Endometrial microvascular endothelial cells (primary cell): ENCODE data around the gene SIL1. TPM values are rescaled to one million over a fixed set of nuclear protein-coding genes. Genes with fewer than 3 reads are reported as not detected.

Source experiments
- in situ Hi-C: cut with HindIII; loops from 2 replicates; pipeline ENCODE4 v1.10.0; 2017; ENCODE audit warnings: low sequenced_read_pairs, low pct_unique_long_range_greater_than_20kb; ENCODE audit errors: inconsistent ontology term
- total RNA-seq: library from RNA; depleted of rRNA; stranded (reverse); fragments of >200 nt; gene quantifications from one replicate; pipeline ENCODE4 v1.2.3, GENCODE V29; 2015; ENCODE audit errors: inconsistent ontology term

SIL1 gene
- total RNA-seq, 1 donor from 2014 or later = 42.6 TPM

GRCh38 chr5:138978581-138978980, 219.6 kb downstream of the SIL1 start:
- in situ Hi-C loops = no loop called here

DNA sequence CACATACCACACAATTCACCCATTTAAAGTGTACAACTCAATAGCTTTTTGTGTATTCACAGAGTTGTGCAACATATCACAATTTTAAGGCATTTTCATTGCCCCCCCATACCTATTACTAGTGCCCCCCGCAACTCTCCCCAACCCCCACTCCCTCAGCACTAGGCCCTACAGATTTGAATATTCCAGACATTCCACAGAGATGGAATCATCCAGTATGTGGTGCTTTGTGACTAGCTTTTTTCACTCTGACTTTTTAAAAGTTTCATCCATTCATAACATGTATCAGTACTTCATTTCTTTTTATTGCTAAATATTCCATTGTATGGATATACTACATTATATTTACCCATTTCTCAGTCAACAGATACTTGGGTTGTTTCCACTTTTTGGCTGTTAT, 220.1 kb downstream of the SIL1 start:
- in situ Hi-C loops = no loop called here

GRCh38 chr5:138975098-138975847, 222.9 kb downstream of the SIL1 start:
- in situ Hi-C loops = no loop called here

- in situ Hi-C loops = no loop called here
Measured at GRCh38 chr5:138974227-138975063, 223.7 kb downstream of the SIL1 start.

DNA sequence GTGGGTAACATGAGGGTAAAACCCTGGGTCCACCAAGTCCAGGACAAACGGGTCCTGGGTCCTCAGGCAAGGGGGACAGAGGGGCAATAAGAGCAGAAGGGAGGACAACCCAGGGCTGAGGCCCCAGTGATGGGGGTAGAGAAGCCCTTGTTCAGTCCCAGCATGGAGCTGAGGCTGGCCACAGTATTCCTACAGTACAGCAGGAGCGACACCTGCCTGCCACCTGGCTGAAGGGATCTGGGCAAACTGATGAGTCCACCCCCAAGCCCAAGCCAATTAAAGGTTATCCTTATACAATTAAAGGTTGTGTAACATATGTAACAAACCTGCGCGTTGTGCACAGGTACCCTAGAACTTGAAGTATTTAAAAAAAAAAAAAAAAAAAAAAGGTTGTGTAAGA, 225.3 kb downstream of the SIL1 start:
- in situ Hi-C loops = no loop called here

GRCh38 chr5:138972230-138972629, 225.9 kb downstream of the SIL1 start:
- in situ Hi-C loops = no loop called here

GRCh38 chr5:138969323-138970002, 228.7 kb downstream of the SIL1 start:
- in situ Hi-C loops = no loop called here

DNA sequence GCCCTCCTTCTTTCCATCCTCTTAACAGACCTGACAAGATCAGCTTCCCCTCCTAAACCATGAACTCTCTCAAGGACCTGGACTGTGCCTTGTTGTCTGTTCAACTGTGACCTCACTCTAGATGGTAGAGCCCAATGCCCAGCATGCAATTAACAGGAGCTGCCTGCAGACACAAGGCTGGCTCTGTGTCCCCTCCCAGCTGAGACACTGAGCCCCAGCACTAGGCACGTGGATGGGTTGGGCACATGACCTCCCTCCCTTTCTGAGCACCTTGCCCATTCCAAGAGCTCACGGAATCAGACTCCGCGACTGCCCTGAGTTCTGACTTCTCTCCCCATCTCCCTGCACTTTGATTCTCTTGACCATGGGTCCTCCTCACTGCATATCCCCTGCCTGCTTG, 229.6 kb downstream of the SIL1 start:
- in situ Hi-C loops = no loop called here

DNA sequence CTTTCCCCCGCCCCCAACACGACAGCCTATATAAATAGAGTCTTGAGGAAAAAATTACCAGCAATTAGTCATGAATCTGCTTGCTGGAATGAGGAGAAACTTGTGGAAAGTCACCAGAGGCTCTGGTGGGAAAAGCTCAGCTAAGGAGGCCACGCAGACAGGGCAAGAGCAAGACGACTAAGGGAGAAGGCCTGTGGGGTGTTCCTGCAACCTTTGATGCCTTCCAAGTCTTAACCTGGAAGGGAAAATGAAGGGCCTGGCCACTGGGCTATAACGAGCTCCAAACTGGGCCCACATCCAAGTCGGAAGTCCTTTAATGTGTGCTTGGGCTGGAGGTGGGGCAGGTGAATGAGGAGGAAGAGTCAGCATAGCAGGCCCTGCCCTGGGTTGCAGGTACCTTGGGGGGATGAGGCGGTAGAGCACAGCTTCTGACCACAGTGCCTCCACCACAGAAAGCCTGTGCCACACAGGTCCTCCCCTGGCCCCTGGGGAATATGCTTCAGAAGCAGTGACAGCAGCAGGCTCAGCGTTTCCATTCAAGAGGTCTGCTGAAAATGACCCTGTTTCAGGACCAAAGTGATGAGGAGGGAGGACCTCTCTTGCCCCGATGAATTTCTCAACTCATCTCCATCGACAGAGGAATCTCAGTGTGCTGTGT, 230.2 kb downstream of the SIL1 start:
- in situ Hi-C loops = no loop called here

GRCh38 chr5:138966236-138966985, 231.8 kb downstream of the SIL1 start:
- in situ Hi-C loops = no loop called here

- in situ Hi-C loops = no loop called here
Measured at GRCh38 chr5:138965626-138966025, 232.5 kb downstream of the SIL1 start.

DNA sequence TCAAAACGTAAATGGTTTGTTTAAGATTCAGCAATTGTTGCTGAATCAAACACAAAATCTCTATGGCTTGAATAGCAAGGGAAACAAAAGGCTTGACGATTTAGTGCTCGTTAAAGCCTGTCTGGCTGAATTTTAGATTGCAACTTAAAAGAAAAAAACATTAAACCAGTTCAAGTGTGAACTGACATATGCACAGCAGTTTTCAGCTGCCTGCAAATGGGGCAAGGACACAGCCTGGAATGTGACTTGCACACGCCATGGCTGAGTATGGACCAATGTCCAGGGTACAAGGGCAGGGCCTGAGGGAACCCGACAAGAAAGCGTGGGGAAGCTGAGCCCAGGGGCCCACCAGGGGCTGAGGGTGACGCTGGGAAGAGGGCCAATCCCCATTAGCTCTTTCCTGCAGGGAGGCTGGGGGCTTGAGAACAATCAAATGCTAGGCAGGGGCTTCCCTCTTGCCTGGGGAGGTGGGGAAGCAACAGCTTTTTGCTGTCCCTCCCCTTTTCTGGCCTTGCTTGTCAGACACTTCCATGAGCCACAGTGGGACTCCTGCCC, 233.4 kb downstream of the SIL1 start:
- in situ Hi-C loops = no loop called here

DNA sequence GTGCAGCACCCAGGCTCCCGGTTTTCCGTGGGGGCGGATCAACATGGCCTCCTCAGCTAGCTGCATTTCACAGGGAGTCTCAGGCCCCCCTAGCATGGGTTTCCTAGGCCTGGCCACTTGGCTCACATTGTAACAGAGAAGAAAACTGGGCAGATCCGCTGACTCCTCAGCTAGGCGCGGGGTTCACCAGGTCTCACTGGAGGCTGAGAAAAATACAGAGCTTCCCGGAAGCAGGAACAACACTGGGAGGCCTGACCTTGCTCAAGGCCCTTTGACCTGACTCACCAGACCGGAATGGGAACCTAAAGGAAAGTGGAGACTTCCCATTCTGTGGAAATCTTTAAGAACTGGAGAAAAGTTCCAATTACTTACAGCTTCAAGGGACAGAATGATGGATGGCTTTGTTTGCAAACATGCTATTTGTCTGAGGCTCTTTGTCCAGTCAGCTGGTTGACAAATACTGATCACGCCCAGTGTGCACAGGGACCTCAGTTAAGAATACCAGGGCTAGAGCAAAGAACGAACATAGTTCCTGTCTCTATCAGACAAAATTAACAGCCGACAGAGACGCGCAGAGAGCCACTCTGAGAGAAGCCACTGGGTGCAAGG, 234.3 kb downstream of the SIL1 start:
- in situ Hi-C loops = no loop called here

GRCh38 chr5:138962614-138963370, 235.4 kb downstream of the SIL1 start:
- in situ Hi-C loops = no loop called here

DNA sequence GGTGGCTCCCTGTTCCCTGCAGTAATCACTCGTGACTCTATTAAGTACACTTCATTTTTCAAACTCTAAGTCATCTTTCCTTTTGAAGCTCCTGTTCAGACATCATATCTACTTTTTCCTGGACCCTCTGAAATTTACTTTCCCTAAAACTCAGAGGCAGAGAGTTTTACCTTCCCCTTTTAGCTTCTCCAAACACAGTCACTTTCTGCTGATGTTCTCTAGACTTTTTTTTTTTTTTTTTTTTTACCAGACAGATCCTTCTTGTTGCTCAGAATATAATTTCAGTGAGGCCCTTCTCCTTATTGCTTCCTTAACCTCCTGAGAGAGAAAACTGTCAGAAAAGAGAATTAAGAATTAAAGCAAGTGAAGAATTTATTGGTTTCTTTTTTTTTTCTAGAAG, 236.4 kb downstream of the SIL1 start:
- in situ Hi-C loops = no loop called here

DNA sequence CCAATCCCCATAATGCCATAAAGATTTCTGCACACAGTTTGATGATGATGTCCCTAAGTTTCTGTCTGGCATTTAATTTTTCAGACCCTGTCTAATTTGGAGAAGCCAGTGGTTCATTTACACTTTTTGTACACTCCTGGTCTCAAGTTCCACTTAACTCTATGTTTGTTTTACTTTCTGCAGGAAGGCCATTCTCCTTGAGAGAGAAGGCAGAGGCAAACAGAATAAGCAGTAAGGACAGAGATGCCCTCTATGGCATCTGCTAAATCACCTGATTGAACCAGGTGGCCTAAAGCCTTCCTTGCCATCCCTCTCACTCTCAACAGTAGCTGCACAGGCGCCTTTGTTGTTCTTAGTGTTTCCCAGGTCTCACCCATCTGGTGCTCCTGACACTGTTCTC, 236.9 kb downstream of the SIL1 start:
- in situ Hi-C loops = no loop called here

GRCh38 chr5:138960145-138960692, 237.9 kb downstream of the SIL1 start:
- in situ Hi-C loops = no loop called here
